Mammary epithelial cell (primary cell): ENCODE measurements around the gene CYB5R2.

Experiments used
- CTCF ChIP-seq, 2 donors: IDR thresholded peaks in 1 of 2; conservative IDR thresholded peaks in 1 of 2; 2 replicates each; pipeline ENCODE4 v1.5.1; 2011 to 2012; ENCODE audit warnings: inconsistent platforms in 2 of 2, low read length in 2 of 2, mild to moderate bottlenecking in 2 of 2, control low read depth in 1 of 2, low read depth in 1 of 2; ENCODE audit not compliant: insufficient read depth in 1 of 2; ENCODE audit errors: extremely low read depth in 1 of 2
- EZH2 ChIP-seq: IDR thresholded peaks from 2 replicates; pipeline ENCODE4 v1.6.1; 2012; ENCODE audit warnings: low read length, inconsistent platforms, borderline replicate concordance

DNA sequence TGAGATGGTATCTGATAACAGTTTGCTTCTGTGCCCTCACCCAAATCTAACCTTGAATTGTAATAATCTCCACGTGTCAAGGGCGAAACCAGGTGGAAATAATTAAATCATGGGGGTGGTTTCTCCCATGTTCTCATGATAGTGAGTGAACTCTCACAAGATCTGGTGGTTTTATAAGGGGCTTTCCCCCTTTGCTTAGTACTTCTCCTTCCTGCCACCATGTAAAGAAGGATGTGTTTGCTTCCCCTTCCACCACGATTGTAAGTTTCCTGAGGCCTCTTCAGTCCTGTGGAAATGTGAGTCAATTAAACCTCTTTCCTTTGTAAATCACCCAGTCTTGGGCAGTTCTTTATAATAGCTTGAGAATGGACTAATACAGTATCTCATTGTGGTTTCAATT, 41.5 kb upstream of the CYB5R2 start:
- no peak for TF ChIP-seq CTCF (conservative IDR thresholded peaks at IDR 0.05 in 1 of 2, IDR thresholded peaks at IDR 0.05 in 1 of 2; ENCODE audit: extremely low read depth in 1 of 2, insufficient read depth in 1 of 2, low read depth in 1 of 2, low read length in 2 of 2)
- no peak for TF ChIP-seq EZH2
